Measurements from ENCODE around the gene MTMR11.
"Not testable (repeated sequence)": the region's sequence is repeated elsewhere in the genome, so short reads cannot be mapped to it uniquely, and the experiment has no call there.

Gene MTMR11

GRCh38 chr1:149886396-149887195 is 50.1 kb downstream of the MTMR11 start:
- no peaks in the 10 kb centered on the region for H3K27me3 ChIP-seq (ENCODE audit: control insufficient read depth, insufficient read depth, low read length)
- H2AFZ ChIP-seq = peak overlapping the region; percentile 53
- H3K9me3 ChIP-seq (ENCODE audit: control insufficient read depth, low read length) = no peaks in the 10 kb centered on the region
- H3K9ac ChIP-seq = peak overlapping the region; percentile 61
- peak overlapping the region; percentile 93 for H3K4me3 ChIP-seq (ENCODE audit: low read depth, low read length)
- peak overlapping the region; percentile 98 for H3K27ac ChIP-seq
- peaks cover 2% of the 10 kb centered on the region for H3K4me1 ChIP-seq
- no peaks in the 10 kb centered on the region for H3K36me3 ChIP-seq (ENCODE audit: control insufficient read depth, insufficient read depth, low read length)
- TF ChIP-seq, protein P1, sequence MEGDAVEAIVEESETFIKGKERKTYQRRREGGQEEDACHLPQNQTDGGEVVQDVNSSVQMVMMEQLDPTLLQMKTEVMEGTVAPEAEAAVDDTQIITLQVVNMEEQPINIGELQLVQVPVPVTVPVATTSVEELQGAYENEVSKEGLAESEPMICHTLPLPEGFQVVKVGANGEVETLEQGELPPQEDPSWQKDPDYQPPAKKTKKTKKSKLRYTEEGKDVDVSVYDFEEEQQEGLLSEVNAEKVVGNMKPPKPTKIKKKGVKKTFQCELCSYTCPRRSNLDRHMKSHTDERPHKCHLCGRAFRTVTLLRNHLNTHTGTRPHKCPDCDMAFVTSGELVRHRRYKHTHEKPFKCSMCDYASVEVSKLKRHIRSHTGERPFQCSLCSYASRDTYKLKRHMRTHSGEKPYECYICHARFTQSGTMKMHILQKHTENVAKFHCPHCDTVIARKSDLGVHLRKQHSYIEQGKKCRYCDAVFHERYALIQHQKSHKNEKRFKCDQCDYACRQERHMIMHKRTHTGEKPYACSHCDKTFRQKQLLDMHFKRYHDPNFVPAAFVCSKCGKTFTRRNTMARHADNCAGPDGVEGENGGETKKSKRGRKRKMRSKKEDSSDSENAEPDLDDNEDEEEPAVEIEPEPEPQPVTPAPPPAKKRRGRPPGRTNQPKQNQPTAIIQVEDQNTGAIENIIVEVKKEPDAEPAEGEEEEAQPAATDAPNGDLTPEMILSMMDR (IDR thresholded peaks at IDR 0.05) = no peak
- peak overlapping the region; percentile 97 for H3K4me2 ChIP-seq (ENCODE audit: low read length)
- peaks cover 2% of the 10 kb centered on the region for H3K79me2 ChIP-seq

GRCh38 chr1:149886121-149886395 is 50.6 kb downstream of the MTMR11 start:
- Histone ChIP-seq H3K4me3 (ENCODE audit: low read depth, low read length) (peak overlapping the region; percentile 93), H3K4me2 (ENCODE audit: low read length) (peak overlapping the region; percentile 97), H3K9ac (peak overlapping the region; percentile 57), H3K27ac (peak overlapping the region; percentile 98)
- not testable (repeated sequence) for H3K79me2 ChIP-seq; H3K9me3 ChIP-seq (ENCODE audit: control insufficient read depth, low read length); H3K27me3 ChIP-seq (ENCODE audit: control insufficient read depth, insufficient read depth, low read length); H2AFZ ChIP-seq; H3K36me3 ChIP-seq (ENCODE audit: control insufficient read depth, insufficient read depth, low read length); H3K4me1 ChIP-seq

DNA sequence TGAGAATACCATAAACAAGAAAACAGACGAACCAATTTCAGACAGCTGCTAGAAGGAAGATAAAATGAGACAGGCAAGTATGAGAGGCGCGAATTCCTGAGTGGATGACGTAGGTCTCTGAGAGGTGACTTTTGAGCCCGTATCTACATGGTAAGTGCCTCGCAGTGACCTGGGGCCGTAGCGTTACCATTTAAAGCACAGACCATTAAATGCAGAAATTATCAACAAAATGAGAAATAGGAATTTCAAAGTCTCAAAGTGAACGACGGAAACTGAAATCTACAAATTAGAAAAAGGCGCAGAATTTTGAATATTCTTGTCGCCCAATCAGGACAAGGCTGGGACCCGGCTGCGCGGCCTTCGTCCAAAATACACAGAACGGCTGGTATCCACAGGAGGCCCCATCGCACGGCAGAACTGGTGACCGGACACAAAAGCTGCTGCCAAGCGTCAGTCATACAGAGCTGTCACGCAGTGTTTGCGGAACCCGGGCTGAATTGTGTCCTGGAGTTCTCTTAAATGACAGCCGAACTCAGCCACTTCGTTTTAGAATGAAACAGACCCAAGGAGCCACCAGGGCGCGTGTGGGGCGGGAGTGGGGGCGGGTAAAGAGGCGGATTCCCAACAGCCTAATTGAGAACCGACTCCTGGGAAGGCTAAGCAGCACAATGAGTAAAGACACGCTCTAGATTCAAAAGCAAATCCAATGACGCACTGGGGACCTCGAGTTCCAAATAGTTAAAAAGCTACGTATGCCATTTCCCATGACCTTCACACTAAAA is 51.1 kb downstream of the MTMR11 start:
- Histone ChIP-seq H3K36me3 (ENCODE audit: control insufficient read depth, insufficient read depth, low read length) (no peaks in the 10 kb centered on the region), H2AFZ (peak overlapping the region; percentile 27), H3K4me1 (peaks cover 2% of the 10 kb centered on the region), H3K27ac (peak overlapping the region; percentile 98), H3K79me2 (peaks cover 2% of the 10 kb centered on the region), H3K4me2 (ENCODE audit: low read length) (peak overlapping the region; percentile 97), H3K4me3 (ENCODE audit: low read depth, low read length) (peak overlapping the region; percentile 93), H3K27me3 (ENCODE audit: control insufficient read depth, insufficient read depth, low read length) (no peaks in the 10 kb centered on the region), H3K9me3 (ENCODE audit: control insufficient read depth, low read length) (no peaks in the 10 kb centered on the region), H3K9ac (peak overlapping the region; percentile 57)
- TF ChIP-seq, protein P1 (IDR thresholded peaks at IDR 0.05) = peak; percentile 9

GRCh38 chr1:149884433-149885338 is 52.0 kb downstream of the MTMR11 start:
- H3K4me2 ChIP-seq (ENCODE audit: low read length) = peak overlapping the region; percentile 97
- H2AFZ ChIP-seq = no peak overlapping the region
- no peaks in the 10 kb centered on the region for H3K9me3 ChIP-seq (ENCODE audit: control insufficient read depth, low read length)
- peaks cover 2% of the 10 kb centered on the region for H3K4me1 ChIP-seq
- H3K36me3 ChIP-seq (ENCODE audit: control insufficient read depth, insufficient read depth, low read length) = no peaks in the 10 kb centered on the region
- no peaks in the 10 kb centered on the region for H3K27me3 ChIP-seq (ENCODE audit: control insufficient read depth, insufficient read depth, low read length)
- peak overlapping the region; percentile 98 for H3K27ac ChIP-seq
- peak overlapping the region; percentile 93 for H3K4me3 ChIP-seq (ENCODE audit: low read depth, low read length)
- no peak overlapping the region for H3K9ac ChIP-seq
- TF ChIP-seq, protein P1 (IDR thresholded peaks at IDR 0.05) = no peak
- H3K79me2 ChIP-seq = peaks cover 2% of the 10 kb centered on the region

All from parathyroid adenoma (tissue), 2 donors.